GM21619 (cell line): Measurements from ENCODE around the gene KIF3C.
"Not testable (repeated sequence)": the region's sequence is repeated elsewhere in the genome, so short reads cannot be mapped to it uniquely, and the experiment has no call there.

ENCODE experiments used
- ATAC-seq: cut with Tn5 transposase; IDR thresholded peaks from one replicate; pipeline ENCODE4 v1.9.1; 2021; ENCODE audit not compliant: unreplicated experiment

The KIF3C gene

GRCh38 chr2:26000561-26001082 is 18.3 kb upstream of the KIF3C start:
- ATAC-seq = no peak

- not testable (repeated sequence) for ATAC-seq
Measured at GRCh38 chr2:25999406-25999805, 17.1 kb upstream of the KIF3C start.

- ATAC-seq = not testable (repeated sequence)
Measured at GRCh38 chr2:25998816-25999383, 16.6 kb upstream of the KIF3C start.

GRCh38 chr2:25996844-25997243 is 14.5 kb upstream of the KIF3C start:
- no peak for ATAC-seq

- ATAC-seq = no peak
Measured at GRCh38 chr2:25994509-25994908, 12.2 kb upstream of the KIF3C start.

- ATAC-seq = no peak
Measured at GRCh38 chr2:25993049-25993448, 10.8 kb upstream of the KIF3C start.

- ATAC-seq = no peak
Measured at GRCh38 chr2:25992556-25992955, 10.3 kb upstream of the KIF3C start.

- ATAC-seq = no peak
Measured at GRCh38 chr2:25991965-25992364, 9.7 kb upstream of the KIF3C start.

GRCh38 chr2:25989154-25989553 is 6.9 kb upstream of the KIF3C start:
- ATAC-seq = no peak

- no peak for ATAC-seq
Measured at GRCh38 chr2:25988134-25988533, 5.8 kb upstream of the KIF3C start.

- ATAC-seq = no peak
Measured at GRCh38 chr2:25983735-25984134, 1.4 kb upstream of the KIF3C start.

GRCh38 chr2:25982968-25983280 is 627 bp upstream of the KIF3C start:
- ATAC-seq = no peak

- ATAC-seq = peak; percentile 29
Measured at GRCh38 chr2:25981596-25982272, 563 bp downstream of the KIF3C start.

- ATAC-seq = no peak
Measured at GRCh38 chr2:25980951-25981350, 1.3 kb downstream of the KIF3C start.

- ATAC-seq = no peak
Measured at GRCh38 chr2:25980076-25980887, 2.0 kb downstream of the KIF3C start.

GRCh38 chr2:25979001-25979400 is 3.3 kb downstream of the KIF3C start:
- no peak for ATAC-seq

GRCh38 chr2:25977768-25978167 is 4.5 kb downstream of the KIF3C start:
- ATAC-seq = no peak

- no peak for ATAC-seq
Measured at GRCh38 chr2:25976983-25977741, 5.1 kb downstream of the KIF3C start.

- ATAC-seq = no peak
Measured at GRCh38 chr2:25972049-25972823, 10.1 kb downstream of the KIF3C start.

- no peak for ATAC-seq
Measured at GRCh38 chr2:25971596-25971995, 10.7 kb downstream of the KIF3C start.
